Subcutaneous adipose tissue (tissue), 4 donors: Measurements from ENCODE around the gene INTS2. TPM values are rescaled to one million over a fixed set of nuclear protein-coding genes. Genes with fewer than 3 reads are reported as not detected.
A peak's percentile ranks its signal among the peaks of the same experiment; 100 is the strongest.

Experiments used
- CTCF ChIP-seq: fragments of 450-650 bp; IDR thresholded peaks from one replicate; pipeline ENCODE4 v1.5.1; 2016; ENCODE audit warnings: low read depth, mild to moderate bottlenecking, control low read depth, antibody characterized with exemption, moderate library complexity
- total RNA-seq, 4 donors: library from RNA; depleted of rRNA; stranded (reverse); fragments of >200 nt; gene quantifications; one replicate each; pipeline ENCODE4 v1.1.0, GENCODE V29; 2016

The INTS2 gene
- total RNA-seq, 4 donors from 2014 or later = 10.0 to 11.9 (median 10.6) TPM

DNA sequence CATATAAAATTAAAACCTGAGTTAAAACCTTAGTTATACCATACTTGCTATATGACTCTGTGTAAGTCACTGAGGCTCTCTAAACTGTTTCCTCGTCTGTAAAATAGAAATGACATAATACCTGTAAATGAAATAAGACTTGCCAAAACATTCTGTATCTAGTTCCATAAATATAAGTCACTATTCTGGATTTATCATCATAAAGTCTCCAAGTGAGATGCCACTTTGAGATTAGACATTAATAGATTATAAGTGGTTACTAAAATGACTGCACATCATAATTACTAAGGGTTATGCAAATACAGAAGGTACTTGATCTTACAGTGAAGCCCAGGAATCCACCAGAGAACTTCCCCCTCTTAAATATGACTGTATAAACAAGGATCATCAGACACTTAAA, 52.5 kb downstream of the INTS2 start:
- no peak for TF ChIP-seq CTCF

- TF ChIP-seq CTCF = no peak
These were observed 53.7 kb downstream of the INTS2 start for GRCh38 chr17:61874075-61874474.

DNA sequence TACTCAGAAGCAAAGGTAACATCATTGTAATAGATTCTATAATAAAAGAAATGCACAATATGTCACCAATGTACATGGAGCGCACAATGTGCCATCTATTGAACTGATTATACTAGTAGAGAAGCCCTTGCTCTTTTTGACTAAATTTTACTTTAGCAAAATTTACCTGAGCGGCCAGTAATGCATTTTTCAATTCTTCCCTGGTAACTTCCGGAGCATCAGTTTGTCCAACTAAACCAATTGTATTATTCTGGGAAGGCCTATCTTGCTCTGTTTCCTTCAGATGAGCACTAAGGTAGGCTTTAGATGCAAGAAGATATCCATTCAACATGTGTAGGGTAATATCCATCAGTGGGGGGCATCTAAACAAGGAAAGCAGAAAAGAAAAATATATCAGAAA, 55.7 kb downstream of the INTS2 start:
- peak; percentile 68 for TF ChIP-seq CTCF

- TF ChIP-seq CTCF = no peak
These were observed 58.6 kb downstream of the INTS2 start for GRCh38 chr17:61869138-61869537.

GRCh38 chr17:61868074-61868473, 59.7 kb downstream of the INTS2 start:
- TF ChIP-seq CTCF = no peak

DNA sequence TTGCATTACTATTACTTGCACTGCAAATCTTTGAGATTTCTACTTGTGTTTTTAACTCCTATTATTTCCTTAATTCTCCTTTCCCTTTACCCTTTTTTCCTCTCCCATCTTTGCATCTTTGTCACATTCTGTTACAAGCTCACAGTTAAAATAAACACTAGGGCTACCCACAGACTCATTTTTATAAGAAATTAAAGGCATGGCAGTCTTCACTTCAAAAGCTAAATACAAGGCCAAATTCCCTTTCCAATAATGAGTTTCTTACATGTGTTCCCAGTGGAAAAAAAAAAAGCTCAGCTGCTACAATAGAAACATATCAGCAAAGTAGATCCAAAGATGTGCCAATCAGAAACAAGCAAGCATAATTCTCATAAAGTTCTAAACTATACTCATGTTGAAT, 60.7 kb downstream of the INTS2 start:
- no peak for TF ChIP-seq CTCF

DNA sequence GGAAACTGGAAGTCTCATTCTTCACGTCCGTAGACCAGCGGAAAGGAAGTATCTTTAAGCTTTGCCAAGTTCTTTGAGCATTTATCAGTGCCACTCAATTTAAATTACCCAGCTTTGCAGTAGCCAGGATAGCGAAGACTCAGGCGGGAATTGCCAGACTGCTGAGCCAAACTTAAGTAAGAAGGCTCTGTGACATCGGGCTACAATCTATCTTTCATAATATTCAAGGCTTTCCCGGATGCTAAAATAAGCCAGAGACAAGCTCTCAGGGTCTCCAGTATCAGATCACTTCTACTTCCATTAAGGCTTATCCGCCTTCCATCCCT, 64.0 kb downstream of the INTS2 start:
- no peak for TF ChIP-seq CTCF
